ACHN (cell line): Measurements from ENCODE around the gene CYLD.
A peak's percentile ranks its signal among the peaks of the same experiment; 100 is the strongest.

Experiments used
- DNase-seq: peaks from one replicate; pipeline ENCODE4 v3.0.0-alpha.2; 2015
- in situ Hi-C: cut with HindIII; loops from 2 replicates; pipeline ENCODE4 v1.10.0; 2017; ENCODE audit warnings: low sequenced_read_pairs, low pct_ligation_motif_present, low pct_unique_long_range_greater_than_20kb

CYLD gene

GRCh38 chr16:50763211-50763610 is 21.3 kb downstream of the CYLD start:
- no peak for DNase-seq
- in situ Hi-C loops = no loop called here

DNA sequence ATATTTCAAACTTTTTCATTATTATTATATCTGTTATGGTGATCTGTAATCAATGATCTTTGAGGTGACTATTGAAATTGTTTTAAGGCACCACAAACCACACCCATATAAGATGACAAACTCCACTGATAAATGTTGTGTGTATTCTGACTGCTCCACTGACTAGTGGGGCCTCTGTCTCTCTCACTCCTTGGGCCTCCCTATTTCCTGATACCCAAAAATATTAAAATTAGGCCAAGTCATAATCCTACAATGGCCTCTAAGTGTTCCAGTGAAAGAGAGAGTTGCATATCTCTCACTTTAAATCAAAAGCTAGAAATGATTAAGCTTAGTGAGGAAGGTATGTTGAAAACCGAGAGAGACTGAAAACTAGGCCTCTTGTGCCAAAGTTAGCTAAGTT is 23.4 kb downstream of the CYLD start:
- in situ Hi-C loops = no loop called here
- DNase-seq = no peak

DNA sequence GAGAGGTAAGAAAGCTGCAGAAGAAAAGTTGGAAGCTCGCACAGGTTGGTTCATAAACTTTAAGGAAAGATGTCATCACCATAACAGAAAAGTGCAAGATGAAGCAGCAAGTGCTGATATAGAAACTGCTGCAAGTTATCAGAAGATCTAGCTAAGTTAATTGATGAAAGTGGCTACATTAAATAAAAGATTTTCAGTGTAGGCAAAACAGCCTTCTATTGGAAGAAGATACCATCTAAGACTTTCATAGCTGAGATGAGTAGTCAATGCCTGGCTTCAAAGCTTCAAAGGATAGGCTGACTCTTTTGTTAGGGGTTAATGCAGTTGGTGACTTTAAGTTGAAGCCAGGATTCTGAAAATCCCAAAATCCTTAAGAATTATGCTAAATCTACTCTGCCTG is 24.0 kb downstream of the CYLD start:
- DNase-seq = no peak
- in situ Hi-C loops = no loop called here

- DNase-seq = no peak
- in situ Hi-C loops = no loop called here
Measured at GRCh38 chr16:50767197-50767596, 25.3 kb downstream of the CYLD start.

DNA sequence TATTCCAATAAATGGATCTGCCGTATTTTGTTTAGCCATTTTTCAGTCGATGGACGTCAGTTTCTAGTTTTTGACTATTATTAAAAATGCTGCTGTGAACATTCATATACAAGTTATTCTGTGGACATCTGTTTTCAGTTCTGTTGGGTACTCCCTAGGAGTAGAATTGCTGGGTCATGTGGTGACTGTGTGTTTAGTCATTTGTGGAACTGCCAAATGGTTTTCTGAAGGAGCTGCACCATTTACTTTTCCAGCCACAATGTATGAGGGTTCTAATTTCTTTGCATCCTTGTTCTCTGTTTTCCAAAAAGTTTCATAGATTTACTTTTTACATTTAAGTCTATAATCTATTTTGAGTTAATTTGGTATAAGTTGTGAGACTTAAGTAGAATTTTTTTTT is 29.5 kb downstream of the CYLD start:
- DNase-seq = no peak

GRCh38 chr16:50774405-50774804 is 32.5 kb downstream of the CYLD start:
- in situ Hi-C loops = no loop called here
- no peak for DNase-seq

More for the DNA sequence above, 29.5 kb downstream of the CYLD start:
- in situ Hi-C loops = no loop called here

- DNase-seq = no peak
- in situ Hi-C loops = no loop called here
Measured at GRCh38 chr16:50774960-50775359, 33.1 kb downstream of the CYLD start.

GRCh38 chr16:50776037-50776436 is 34.2 kb downstream of the CYLD start:
- in situ Hi-C loops = no loop called here
- no peak for DNase-seq

GRCh38 chr16:50778284-50779163 is 36.6 kb downstream of the CYLD start:
- no peak for DNase-seq
- in situ Hi-C loops = no loop called here

DNA sequence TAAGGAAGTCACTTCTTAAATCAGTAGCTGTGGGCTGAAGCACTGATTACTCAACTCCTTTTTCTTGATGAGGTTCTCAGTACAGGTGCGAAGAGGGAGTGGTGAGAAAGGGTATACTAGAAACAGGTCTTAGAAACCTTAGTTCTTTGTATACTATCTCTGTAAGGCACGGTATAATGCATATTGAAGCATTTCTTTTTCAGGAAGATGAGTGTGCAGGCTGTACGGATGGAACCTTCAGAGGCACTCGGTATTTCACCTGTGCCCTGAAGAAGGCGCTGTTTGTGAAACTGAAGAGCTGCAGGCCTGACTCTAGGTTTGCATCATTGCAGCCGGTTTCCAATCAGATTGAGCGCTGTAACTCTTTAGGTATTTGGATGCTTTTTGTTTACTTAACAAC is 39.2 kb downstream of the CYLD start:
- in situ Hi-C loops = no loop called here

GRCh38 chr16:50781518-50781917 is 39.6 kb downstream of the CYLD start:
- in situ Hi-C loops = no loop called here
- DNase-seq = no peak

More for the DNA sequence above, 39.2 kb downstream of the CYLD start:
- DNase-seq = peak; percentile 13

DNA sequence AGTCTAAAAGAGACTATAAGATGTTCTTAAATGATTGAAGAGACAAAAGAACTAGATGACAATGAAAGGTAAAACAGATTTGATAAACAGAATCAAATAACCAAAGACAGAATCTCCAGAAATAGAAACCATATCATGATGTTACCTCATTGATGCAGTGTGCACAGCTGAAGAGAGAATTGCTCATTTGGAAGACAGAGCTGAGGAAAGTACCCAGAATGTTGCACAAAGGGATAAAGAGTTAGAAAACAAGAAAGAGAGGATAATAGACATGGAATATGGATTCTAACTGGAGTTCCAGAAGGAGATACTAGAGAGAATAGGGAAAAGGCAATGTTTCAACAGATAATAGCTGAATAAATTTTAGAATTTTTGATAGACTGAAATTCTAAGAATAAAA is 47.9 kb downstream of the CYLD start:
- DNase-seq = no peak
- in situ Hi-C loops = no loop called here

DNA sequence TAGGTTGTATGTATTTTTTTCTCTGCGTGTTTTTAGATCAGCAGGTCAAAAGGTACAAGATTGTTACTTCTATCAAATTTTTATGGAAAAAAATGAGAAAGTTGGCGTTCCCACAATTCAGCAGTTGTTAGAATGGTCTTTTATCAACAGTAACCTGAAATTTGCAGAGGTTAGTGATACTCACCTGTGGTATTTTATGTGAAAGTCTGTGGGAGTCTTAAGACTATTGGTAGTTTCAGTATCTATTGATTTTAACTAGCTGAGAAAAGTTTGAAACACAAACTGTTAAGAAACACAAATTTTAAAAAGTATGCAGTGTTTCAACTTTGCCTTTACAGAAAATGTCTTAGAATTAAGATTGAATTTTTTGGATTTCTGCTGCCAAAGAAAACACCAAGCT is 49.6 kb downstream of the CYLD start:
- in situ Hi-C loops = no loop called here

DNA sequence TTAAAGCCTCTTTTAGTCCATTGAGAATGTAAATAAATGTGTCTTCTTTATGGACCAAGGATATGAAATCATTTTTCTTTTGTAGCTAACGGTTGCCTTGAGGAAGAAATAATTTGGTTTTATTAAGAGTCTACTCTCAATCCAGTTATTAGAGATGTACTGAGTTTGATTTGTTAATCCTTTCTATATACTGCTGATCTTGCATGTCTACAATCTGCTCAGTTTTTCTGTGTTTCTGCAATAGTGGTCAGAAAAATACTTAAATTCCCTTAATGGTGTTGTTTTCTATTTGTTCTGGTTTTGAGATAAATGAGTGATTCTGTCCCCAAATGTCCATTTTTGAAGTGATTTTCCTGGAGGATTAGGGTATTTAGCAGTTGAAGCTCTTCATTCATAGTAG is 54.9 kb downstream of the CYLD start:
- DNase-seq = no peak
- in situ Hi-C loops = no loop called here

More for the DNA sequence above, 49.6 kb downstream of the CYLD start:
- no peak for DNase-seq

DNA sequence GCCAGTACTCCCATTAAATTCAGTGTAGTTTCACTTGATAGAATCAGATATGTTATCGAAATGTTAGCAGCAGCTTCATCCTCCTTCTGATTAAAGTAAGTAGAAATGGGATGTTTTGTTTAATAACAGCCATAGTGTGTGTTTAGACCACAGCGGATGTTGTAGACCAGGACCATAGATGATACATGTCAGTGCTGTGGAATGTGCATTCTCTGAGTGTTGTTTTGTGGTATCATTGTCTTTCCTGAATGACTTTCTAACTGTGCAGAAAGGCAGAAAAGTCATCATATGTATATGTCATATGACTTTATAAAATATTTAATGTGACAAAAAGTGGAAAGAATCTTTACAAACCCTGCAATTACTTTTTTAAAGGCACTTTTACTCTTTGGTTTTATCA is 55.6 kb downstream of the CYLD start:
- no peak for DNase-seq

DNA sequence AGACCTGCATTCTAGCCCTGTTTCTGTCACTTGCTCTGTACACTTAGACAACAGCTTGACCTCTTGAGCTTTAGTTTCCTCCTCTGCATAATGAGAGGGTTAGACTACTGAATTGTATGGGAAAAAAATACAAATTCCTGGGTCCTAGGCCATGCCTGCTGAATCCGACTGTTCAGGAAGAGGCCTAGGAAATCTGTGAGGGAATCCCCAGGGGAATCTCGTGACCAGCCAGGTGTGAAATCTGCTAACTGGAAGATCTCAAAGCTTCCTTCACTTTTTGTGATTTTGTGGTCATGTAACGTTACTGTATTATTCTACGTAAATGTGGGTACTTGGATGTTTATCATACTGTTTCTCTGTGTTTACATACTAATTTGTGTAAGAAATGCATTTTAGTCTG is 58.2 kb downstream of the CYLD start:
- in situ Hi-C loops = no loop called here
- DNase-seq = no peak

More for the DNA sequence above, 55.6 kb downstream of the CYLD start:
- in situ Hi-C loops = no loop called here

DNA sequence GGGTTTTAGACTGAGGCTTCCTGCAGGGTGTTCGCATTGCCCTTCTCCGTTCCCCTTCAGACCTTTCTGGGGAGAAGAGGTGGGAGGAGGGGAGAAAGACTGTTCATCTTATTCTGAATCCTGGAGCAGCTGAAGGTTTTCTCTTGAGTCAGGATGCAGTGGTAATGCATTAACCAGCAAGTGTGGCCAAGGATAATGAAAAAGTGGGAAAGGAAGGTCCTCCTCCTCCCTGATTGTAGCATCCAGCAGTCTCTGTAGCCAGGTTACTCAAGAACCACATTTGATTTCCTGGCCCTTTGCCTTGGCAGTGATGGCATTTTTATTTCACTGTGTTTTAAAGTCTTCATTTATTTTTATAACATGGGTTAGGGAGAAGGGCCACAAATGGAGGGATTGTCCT is 59.1 kb downstream of the CYLD start:
- DNase-seq = peak; percentile 16
- in situ Hi-C loops = no loop called here

DNA sequence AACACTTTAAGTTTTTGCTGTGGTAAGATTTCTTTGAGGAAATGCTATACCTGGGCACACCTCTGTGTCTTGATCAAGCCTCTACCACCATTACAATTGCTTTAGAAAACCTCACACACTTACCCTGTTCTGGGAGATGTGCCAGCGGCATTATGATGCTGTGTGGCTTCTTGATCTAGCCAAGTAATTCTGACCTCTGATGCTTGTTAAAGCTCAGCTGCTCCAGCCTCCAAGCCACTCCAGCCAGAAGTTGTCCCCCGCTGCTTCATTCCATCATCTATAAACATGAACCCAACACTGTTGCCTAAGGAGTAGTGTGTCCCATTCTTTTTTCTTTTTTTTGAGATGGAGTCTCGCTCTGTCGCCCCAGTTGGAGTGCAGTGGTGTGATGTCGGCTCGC is 60.1 kb downstream of the CYLD start:
- no peak for DNase-seq
- in situ Hi-C loops = no loop called here

- no peak for DNase-seq
- in situ Hi-C loops = no loop called here
Measured at GRCh38 chr16:50802961-50803360, 61.1 kb downstream of the CYLD start.

DNA sequence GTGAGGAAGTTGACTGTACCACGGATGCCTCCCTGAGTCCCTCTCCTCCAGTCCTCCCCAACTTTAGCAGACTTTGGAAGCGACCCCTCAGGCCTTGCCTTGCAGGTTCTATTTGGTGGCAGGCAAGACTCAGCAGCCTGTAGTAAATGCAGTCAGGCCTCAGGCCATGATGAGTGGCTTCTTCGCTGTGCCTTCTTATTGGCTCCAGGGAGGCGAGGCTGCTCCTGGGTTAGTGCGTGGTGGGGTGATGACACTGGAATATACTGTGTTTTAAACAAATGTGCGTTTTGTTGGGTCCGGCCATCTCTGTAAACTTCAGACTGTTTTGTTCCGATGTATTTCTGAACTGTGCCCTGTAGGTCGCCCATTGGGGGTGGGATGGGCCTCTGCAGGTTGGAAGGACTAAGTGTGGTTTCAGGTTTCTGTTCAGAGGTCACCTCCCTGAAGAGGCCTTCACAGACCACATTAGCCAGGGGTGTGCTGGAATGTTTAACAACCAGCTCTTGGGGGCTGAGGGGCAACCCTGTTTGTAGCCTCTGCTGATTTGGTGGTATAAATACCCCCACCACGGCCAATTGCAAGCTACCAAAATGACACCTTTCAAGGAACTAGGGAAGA is 62.5 kb downstream of the CYLD start:
- in situ Hi-C loops = no loop called here

More for the DNA sequence above, 62.5 kb downstream of the CYLD start:
- DNase-seq = no peak
